Sigmoid colon (tissue), 7 donors: ENCODE measurements around the gene NRBP1. TPM values are rescaled to one million over a fixed set of nuclear protein-coding genes. Genes with fewer than 3 reads are reported as not detected.

Experiments used
- DNase-seq: peaks from one replicate; pipeline ENCODE4 v3.0.0-alpha.2; 2019
- H3K27ac ChIP-seq, 4 donors: fragments of 200-600 bp; sonication (generic); one replicate each; pipeline ENCODE4 v1.5.1; 2016 to 2019; ENCODE audit warnings: mild to moderate bottlenecking in 1 of 4
- H3K27me3 ChIP-seq, 3 donors: fragments of 200-600 bp; sonication (generic); one replicate each; pipeline ENCODE4 v1.5.1; 2019; ENCODE audit warnings: mild to moderate bottlenecking in 1 of 3
- H3K36me3 ChIP-seq, 4 donors: fragments of 200-600 bp; sonication (generic); one replicate each; pipeline ENCODE4 v1.5.1; 2016 to 2019
- H3K4me1 ChIP-seq, 4 donors: fragments of 200-600 bp; sonication (generic); one replicate each; pipeline ENCODE4 v1.5.1; 2017 to 2019
- H3K4me3 ChIP-seq, 4 donors: fragments of 200-600 bp; sonication (generic); one replicate each; pipeline ENCODE4 v1.5.1; 2017 to 2019; ENCODE audit warnings: mild to moderate bottlenecking in 2 of 4, moderate library complexity in 1 of 4
- H3K9me3 ChIP-seq, 4 donors: fragments of 200-600 bp in 3 of 4; sonication (generic) in 3 of 4; one replicate each; pipeline versions ENCODE4 v1.5.1 to v1.6.1; 2013 to 2019
- CTCF ChIP-seq, 4 experiments: fragments of 450-650 bp in 3 of 4; fragments of 200-600 bp in 1 of 4; IDR thresholded peaks; one replicate each; pipeline ENCODE4 v1.5.1; 2016 to 2019; ENCODE audit warnings: antibody characterized with exemption in 4 of 4, mild to moderate bottlenecking in 3 of 4, moderate library complexity in 2 of 4
- EP300 ChIP-seq, 4 donors: sonication (generic); formaldehyde crosslinking; IDR thresholded peaks; one replicate each; pipeline ENCODE4 v1.6.1; 2017; ENCODE audit warnings: antibody characterized with exemption in 4 of 4
- POLR2A ChIP-seq, 2 donors: fragments of 450-650 bp; IDR thresholded peaks; one replicate each; pipeline ENCODE4 v1.6.1; 2016; ENCODE audit warnings: antibody characterized with exemption in 2 of 2, mild to moderate bottlenecking in 2 of 2, moderate library complexity in 2 of 2
- POLR2AphosphoS5 ChIP-seq, 4 donors: sonication (generic); formaldehyde crosslinking; IDR thresholded peaks; one replicate each; pipeline ENCODE4 v1.6.1; 2017; ENCODE audit warnings: antibody characterized with exemption in 4 of 4
- WGBS, 2 donors: extraction: QIAGEN DNeasy Blood & Tissue Kit; methylation state at CpG; one replicate each; pipeline ENCODE4 v1.1.7; 2013; 5-methylcytosine and 5-hydroxymethylcytosine counted together
- intact Hi-C: fragments of 100-400 bp; cut with DNase I; formaldehyde crosslinking; loops from one replicate; pipeline ENCODE4 v1.15.1; 2023
- polyA plus RNA-seq, 3 donors: library from polyadenylated mRNA; stranded (reverse); fragments of 200-250 nt; gene quantifications; one replicate each; pipeline ENCODE4 v1.2.3, GENCODE V29; 2013
- total RNA-seq, 4 donors: library from RNA; depleted of rRNA; stranded (reverse); fragments of >200 nt; gene quantifications; one replicate each; pipeline ENCODE4 v1.1.0, GENCODE V29; 2016
- donor health status: healthy with polysubstance abuse.
- donor health status: Bipolar disorder and iron deficiency.
- donor health status: healthy.

The NRBP1 gene
- total and polyA plus RNA-seq, 7 donors, result 60.8 to 93.5 (median 78.5) TPM

GRCh38 chr2:27380626-27381545 is 47.5 kb upstream of the NRBP1 start, which contains the start of gene ZNF513:
ZNF513 (minus strand) TSS chr2:27380734; CDS start chr2:27380526, 208 bp downstream.
- Histone ChIP-seq H3K9me3 (no peaks in the 10 kb centered on the region), H3K4me1 (peaks cover 0 to 23% (median 21%) of the 10 kb centered on the region in 4 donors), H3K27ac (peak within 1 kb of the TSS; percentile 84 to 90 (median 88)), H3K4me3 (peak within 1 kb of the TSS; percentile 51 to 87 (median 72)), H3K27me3 (no peaks in the 10 kb centered on the region), H3K36me3 (peaks cover 34 to 76% (median 42%) of the 10 kb centered on the region in 4 donors)
- intact Hi-C loops, result loop anchor here (1.0 to 2.0 kb wide), 2 partner anchors 11 to 28 kb away; partner anchors contain the start of genes EIF2B4, PPM1G and SNX17
- TF ChIP-seq POLR2A (IDR thresholded peaks at IDR 0.05) (peak; percentile 20 to 22), CTCF (IDR thresholded peaks at IDR 0.05) (no peak), POLR2AphosphoS5 (IDR thresholded peaks at IDR 0.05) (peak; percentile 51 to 87 (median 86)), EP300 (IDR thresholded peaks at IDR 0.05) (peak in 1 of 4 donors; percentile 29)
- DNase-seq, result peak; percentile 99
- WGBS, 2 donors, result 12 to 18% methylated on average over 67 of the region's 67 CpGs

- Histone ChIP-seq H3K4me3 (no peak overlapping the region), H3K27ac (peak overlapping the region; percentile 84 to 90 (median 88)), H3K27me3 (no peaks in the 10 kb centered on the region), H3K36me3 (peaks cover 28 to 76% (median 34%) of the 10 kb centered on the region in 4 donors), H3K4me1 (peaks cover 0 to 23% (median 21%) of the 10 kb centered on the region in 4 donors), H3K9me3 (no peaks in the 10 kb centered on the region)
- WGBS, 2 donors, result 94 to 95% methylated on average over 10 of the region's 10 CpGs
- DNase-seq, result no peak
- intact Hi-C loops, result loop anchor here (2.0 kb wide), 1 partner anchor 27 kb away; the partner anchor contains the start of gene PPM1G
- TF ChIP-seq EP300 (IDR thresholded peaks at IDR 0.05) (no peak), POLR2AphosphoS5 (IDR thresholded peaks at IDR 0.05) (no peak), POLR2A (IDR thresholded peaks at IDR 0.05) (no peak), CTCF (IDR thresholded peaks at IDR 0.05) (no peak)
Measured at GRCh38 chr2:27381577-27382181, 46.8 kb upstream of the NRBP1 start.

GRCh38 chr2:27390822-27391679 is 37.4 kb upstream of the NRBP1 start:
- no peaks in the 10 kb centered on the region for H3K27me3 ChIP-seq
- H3K27ac ChIP-seq, result no peak overlapping the region
- no peak for TF ChIP-seq CTCF (IDR thresholded peaks at IDR 0.05)
- no peak for TF ChIP-seq POLR2A (IDR thresholded peaks at IDR 0.05)
- TF ChIP-seq POLR2AphosphoS5 (IDR thresholded peaks at IDR 0.05), result no peak
- no peak for TF ChIP-seq EP300 (IDR thresholded peaks at IDR 0.05)
- 87 to 91% methylated on average over 9 of the region's 9 CpGs for WGBS, 2 donors
- H3K4me3 ChIP-seq, result no peak overlapping the region
- H3K9me3 ChIP-seq, result no peaks in the 10 kb centered on the region
- H3K36me3 ChIP-seq, result peaks cover 0 to 13% (median 0%) of the 10 kb centered on the region in 4 donors
- no peak for DNase-seq
- H3K4me1 ChIP-seq, result no peaks in the 10 kb centered on the region
- intact Hi-C loops, result no loop called here

- WGBS, 2 donors, result 97 to 98% methylated on average over 33 of the region's 33 CpGs
- no peak for DNase-seq
Measured at GRCh38 chr2:27393225-27393624, 35.2 kb upstream of the NRBP1 start.

More at GRCh38 chr2:27393225-27393624, 35.2 kb upstream of the NRBP1 start:
- Histone ChIP-seq H3K4me3 (no peak overlapping the region), H3K36me3 (peaks cover 0 to 7% (median 0%) of the 10 kb centered on the region in 4 donors), H3K9me3 (no peaks in the 10 kb centered on the region), H3K27ac (no peak overlapping the region), H3K4me1 (no peaks in the 10 kb centered on the region), H3K27me3 (no peaks in the 10 kb centered on the region)
- TF ChIP-seq POLR2AphosphoS5 (IDR thresholded peaks at IDR 0.05) (no peak), POLR2A (IDR thresholded peaks at IDR 0.05) (no peak), EP300 (IDR thresholded peaks at IDR 0.05) (no peak), CTCF (IDR thresholded peaks at IDR 0.05) (no peak)
- intact Hi-C loops, result no loop called here
